Nucleus accumbens (tissue), 56 donors: Measurements from ENCODE around the gene C17orf58.
"Not testable (repeated sequence)": the region's sequence is repeated elsewhere in the genome, so short reads cannot be mapped to it uniquely, and the experiment has no call there.

Source experiments
- DNase-seq, 56 donors: peaks; one replicate each; lab custom pipeline; 2025; lab: John Stamatoyannopoulos, UW

The C17orf58 gene

GRCh38 chr17:67963145-67963572 is 33.1 kb downstream of the C17orf58 start:
- peak in 38 of 56 donors; percentile 2 to 85 (median 36) for DNase-seq

GRCh38 chr17:67962156-67962555 is 34.1 kb downstream of the C17orf58 start:
- DNase-seq: not testable (repeated sequence)

- DNase-seq: not testable (repeated sequence)
Measured at GRCh38 chr17:67960276-67960675, 36.0 kb downstream of the C17orf58 start.

GRCh38 chr17:67959510-67959909 is 36.8 kb downstream of the C17orf58 start:
- no peak for DNase-seq

GRCh38 chr17:67950945-67951344 is 45.3 kb downstream of the C17orf58 start:
- DNase-seq: no peak

GRCh38 chr17:67947325-67947813 is 48.9 kb downstream of the C17orf58 start:
- no peak for DNase-seq

- no peak for DNase-seq
Measured at GRCh38 chr17:67946513-67946912, 49.8 kb downstream of the C17orf58 start.

GRCh38 chr17:67944035-67944434 is 52.2 kb downstream of the C17orf58 start:
- no peak for DNase-seq

- no peak for DNase-seq
Measured at GRCh38 chr17:67942810-67943209, 53.5 kb downstream of the C17orf58 start.
